HepG2 (cell line): ENCODE results near the gene ANKRD11. TPM values are rescaled to one million over a fixed set of nuclear protein-coding genes. Genes with fewer than 3 reads are reported as not detected.
A peak's percentile ranks its signal among the peaks of the same experiment; 100 is the strongest.
"Not testable (repeated sequence)": the region's sequence is repeated elsewhere in the genome, so short reads cannot be mapped to it uniquely, and the experiment has no call there.

Experiments
- ATAC-seq: fragments of 200-7000 bp; cut with Tn5 transposase; 3 replicates; pipeline ENCODE4 v1.9.1; 2020; ENCODE audit warnings: mild to moderate bottlenecking, moderate library complexity
- BruUV-seq: library from RNA; stranded (reverse); fragments of 400-500 nt; replicated peaks from 2 replicates; lab custom pipeline; 2021; lab: Mats Ljungman, UMichigan
- CTCF ChIA-PET: fragments of 300-600 bp; formaldehyde crosslinking; extraction: SDS; loops from one replicate; lab custom pipeline; 2021; ENCODE audit warnings: low total read pairs, inconsistent platforms, low intra/inter-chr PET ratio; lab: Yijun Ruan, JAX
- POLR2A ChIA-PET: fragments of 350-600 bp; sonication (Branson Sonifier 250); formaldehyde crosslinking; loops from one replicate; lab custom pipeline; 2020; ENCODE audit warnings: antibody characterized with exemption, inconsistent platforms; lab: Yijun Ruan, JAX
- DNase-seq: peaks from one replicate; pipeline ENCODE4 v3.0.0-alpha.2; 2015; ENCODE audit warnings: low spot score
- FAIRE-seq: peaks from 3 replicates; lab custom pipeline; 2011; peaks lifted over from hg19 to GRCh38; lab: Jason Lieb, UNC
- H2AFZ ChIP-seq: one replicate; pipeline ENCODE4 v1.6.1; 2011; ENCODE audit warnings: low read length, inconsistent platforms
- H3K27ac ChIP-seq: fragments of 300-600 bp; 3 replicates; pipeline ENCODE4 v1.8.0; 2011; ENCODE audit warnings: mixed run types, mild to moderate bottlenecking, mixed read lengths, low read length, inconsistent platforms; ENCODE audit not compliant: insufficient read depth; ENCODE audit errors: extremely low read length
- H3K27me3 ChIP-seq, 2 experiments: fragments of 200-600 bp in 1 of 2; 2 replicates in 1 of 2; 3 replicates in 1 of 2; pipeline versions ENCODE4 v1.6.0 to v1.8.0; 2011; ENCODE audit warnings: low read length in 2 of 2, mild to moderate bottlenecking in 2 of 2, moderate library complexity in 2 of 2, inconsistent platforms in 1 of 2; ENCODE audit not compliant: insufficient read depth in 2 of 2, control insufficient read depth in 1 of 2
- H3K36me3 ChIP-seq, 2 experiments: fragments of 200-600 bp in 1 of 2; replicated peaks in 1 of 2; 2 replicates in 1 of 2; 3 replicates in 1 of 2; pipeline versions ENCODE4 v1.5.1 to v1.8.0; 2011; ENCODE audit warnings: low read length in 2 of 2, inconsistent platforms in 1 of 2; ENCODE audit not compliant: insufficient read depth in 2 of 2, control insufficient read depth in 1 of 2
- H3K4me1 ChIP-seq: 2 replicates; pipeline ENCODE4 v1.5.1; 2012; ENCODE audit warnings: low read length, inconsistent platforms; ENCODE audit not compliant: insufficient read depth
- H3K4me2 ChIP-seq: 2 replicates; pipeline ENCODE4 v1.6.0; 2011; ENCODE audit warnings: low read depth, low read length, inconsistent platforms
- H3K4me3 ChIP-seq, 3 experiments: fragments of 200-600 bp in 1 of 3; sonication (generic), shearing (Covaris generic) in 1 of 3; replicated peaks in 1 of 3; 2 replicates each; pipeline ENCODE4 v1.5.1; 2011 to 2016; ENCODE audit warnings: low read length in 3 of 3, inconsistent platforms in 2 of 3, low read depth in 2 of 3, mild to moderate bottlenecking in 2 of 3, control low read depth in 1 of 3, mixed read lengths in 1 of 3; ENCODE audit not compliant: insufficient read depth in 1 of 3
- H3K79me2 ChIP-seq: one replicate; pipeline ENCODE4 v1.6.1; 2011; ENCODE audit warnings: low read length, inconsistent platforms; ENCODE audit not compliant: insufficient read depth
- H3K9ac ChIP-seq: 2 replicates; pipeline ENCODE4 v1.6.0; 2011; ENCODE audit warnings: mild to moderate bottlenecking, low read depth, low read length, inconsistent platforms; ENCODE audit not compliant: insufficient read depth
- H3K9me3 ChIP-seq: 2 replicates; pipeline ENCODE4 v1.5.1; 2012; ENCODE audit warnings: mild to moderate bottlenecking, low read length
- H4K20me1 ChIP-seq: 2 replicates; pipeline ENCODE4 v1.6.0; 2011; ENCODE audit warnings: inconsistent platforms, mild to moderate bottlenecking, low read length, moderate library complexity; ENCODE audit not compliant: insufficient read depth
- FOXA3 ChIP-seq: IDR thresholded peaks from 2 replicates; pipeline ENCODE4 v1.6.1; 2016; ENCODE audit warnings: missing genetic modification reagents, missing compliant biosample characterization
- HNRNPK ChIP-seq: fragments of 200-400 bp; formaldehyde crosslinking; IDR thresholded peaks from 2 replicates; pipeline ENCODE4 v1.6.1; 2018; ENCODE audit warnings: low read length, low read depth, moderate library complexity, mild to moderate bottlenecking; ENCODE audit not compliant: poor library complexity, severe bottlenecking
- PCBP1 ChIP-seq: fragments of 200-400 bp; formaldehyde crosslinking; IDR thresholded peaks from 2 replicates; pipeline ENCODE4 v1.6.1; 2017; ENCODE audit warnings: mild to moderate bottlenecking, low read depth, low read length, borderline replicate concordance
- PCBP2 ChIP-seq: fragments of 200-400 bp; formaldehyde crosslinking; optimal IDR thresholded peaks from 2 replicates; pipeline ENCODE3; 2018; ENCODE audit warnings: low read length, low read depth; ENCODE audit not compliant: poor library complexity, severe bottlenecking
- PHF21A ChIP-seq: sonication (generic); formaldehyde crosslinking; IDR thresholded peaks from 2 replicates; pipeline ENCODE4 v1.5.0; 2020; ENCODE audit warnings: mild to moderate bottlenecking, missing genetic modification reagents
- ZNF501 ChIP-seq: sonication (generic); formaldehyde crosslinking; IDR thresholded peaks from 2 replicates; pipeline ENCODE4 v1.5.1; 2020; ENCODE audit warnings: mild to moderate bottlenecking, moderate library complexity, missing genetic modification reagents
- WGBS: methylation state at CpG from one replicate; pipeline ENCODE4 v1.1.6; 2017; ENCODE audit warnings: low lambda C conversion rate; 5-methylcytosine and 5-hydroxymethylcytosine counted together
- in situ Hi-C: cut with HindIII; loops from 2 replicates; pipeline ENCODE4 v1.10.0; 2017; ENCODE audit warnings: low pct_unique_long_range_greater_than_20kb; ENCODE audit not compliant: extremely low pct_ligation_motif_present
- intact Hi-C: fragments of 100-400 bp; cut with micrococcal nuclease; formaldehyde crosslinking; loops from one replicate; pipeline ENCODE4 v1.10.0; 2022; ENCODE audit not compliant: unreplicated experiment
- polyA plus RNA-seq, 8 experiments: library from polyadenylated mRNA; depleted of rRNA in 3 of 8; stranded (reverse) in 7 of 8; unstranded in 1 of 8; fragments of >200 nt; fragmentation: Illumina TruSeq in 4 of 8; extraction: Trizol in 4 of 8; gene quantifications; 2 replicates each; pipeline versions ENCODE4 v1.2.1 to v1.2.3, GENCODE V29; 2011 to 2016; ENCODE audit warnings: low read depth in 4 of 8, missing spikeins in 1 of 8, mixed read lengths in 1 of 8; ENCODE audit not compliant: insufficient read depth in 1 of 8
- total RNA-seq, 5 experiments: library from RNA; depleted of rRNA; stranded (reverse); fragments of >200 nt; fragmentation: Illumina TruSeq; extraction: Trizol; gene quantifications; 2 replicates each; pipeline ENCODE4 v1.2.3, GENCODE V29; 2016; ENCODE audit warnings: low read depth in 1 of 5

The ANKRD11 gene
- total and polyA plus RNA-seq, 2 of the 13 experiments (the other 11 are each of a cell fraction or from before 2014, with no cell fraction given): 21.4 to 38.4 TPM

DNA sequence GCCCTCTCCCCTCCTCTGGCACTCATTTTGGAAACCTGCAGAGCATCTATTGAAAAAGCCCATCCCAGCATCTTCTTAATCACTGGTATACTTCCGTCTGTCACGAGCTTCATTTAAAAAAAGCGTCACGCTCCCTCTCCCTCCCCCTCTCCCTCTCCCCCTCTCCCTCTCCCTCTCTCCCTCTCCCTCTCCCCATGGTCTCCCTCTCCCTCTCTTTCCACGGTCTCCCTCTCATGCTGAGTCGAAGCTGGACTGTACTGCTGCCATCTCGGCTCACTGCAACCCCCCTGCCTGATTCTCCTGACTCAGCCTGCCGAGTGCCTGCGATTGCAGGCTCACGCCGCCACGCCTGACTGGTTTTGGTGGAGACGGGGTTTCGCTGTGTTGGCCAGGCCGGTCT lies 28.5 kb downstream of the ANKRD11 start:
- H3K9me3 ChIP-seq, CTCF ChIA-PET, H3K4me3 ChIP-seq, intact Hi-C loops, H3K27ac ChIP-seq, H3K9ac ChIP-seq, ATAC-seq, DNase-seq, H3K36me3 ChIP-seq, H2AFZ ChIP-seq, H3K27me3 ChIP-seq, FAIRE-seq: not testable (repeated sequence)
- peaks cover 81% of the 10 kb centered on the region for H3K4me1 ChIP-seq
- 92% methylated on average over 12 of the region's 15 CpGs for WGBS
- peaks cover 82% of the 10 kb centered on the region for H3K79me2 ChIP-seq
- POLR2A ChIA-PET: interaction anchor here (1.1 kb wide), 1 partner anchor 52 kb away, joined by 3 read pairs; no protein-coding TSS in a partner anchor
- TF ChIP-seq PCBP1 (peak; percentile 67; the same call in 1 of the 2 replicates), PCBP2 (peak; percentile 83), HNRNPK (peak; percentile 91)
- TF ChIP-seq, all 625 proteins: peak for 3; not testable (repeated sequence) for 622
- H3K4me2 ChIP-seq, BruUV-seq, in situ Hi-C loops: not testable (repeated sequence)
- H4K20me1 ChIP-seq: peaks cover 75% of the 10 kb centered on the region

DNA sequence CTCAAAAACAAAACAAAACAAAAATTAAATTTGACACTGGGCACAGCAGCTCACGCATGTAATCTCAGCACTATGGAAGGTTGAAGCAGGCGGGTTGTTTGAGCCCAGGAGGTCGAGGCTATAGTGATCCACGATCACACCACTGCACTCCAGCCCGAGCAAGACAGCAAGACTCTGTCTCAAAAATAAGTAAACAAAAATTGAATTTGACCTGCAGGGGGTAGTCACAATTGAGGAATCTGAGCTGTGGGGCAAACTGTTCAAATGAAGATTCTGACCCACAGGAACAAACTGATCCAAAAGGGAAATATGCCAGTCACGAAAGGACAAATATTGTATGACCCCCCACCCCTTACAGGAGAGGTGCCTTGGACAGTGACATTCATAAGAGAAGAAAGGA lies 29.8 kb downstream of the ANKRD11 start:
- 82% methylated on average over 6 of the region's 6 CpGs for WGBS
- Histone ChIP-seq H2AFZ (no peak overlapping the region), H4K20me1 (peaks cover 73% of the 10 kb centered on the region), H3K27ac (no peak overlapping the region), H3K79me2 (peaks cover 81% of the 10 kb centered on the region), H3K4me3 (no peak overlapping the region), H3K27me3 (no peaks in the 10 kb centered on the region), H3K9me3 (no peaks in the 10 kb centered on the region), H3K4me2 (no peak overlapping the region), H3K36me3 (peaks cover 6 to 9% of the 10 kb centered on the region in 2 experiments; a peak in 2 of 5 replicates), H3K9ac (no peak overlapping the region), H3K4me1 (peaks cover 81% of the 10 kb centered on the region)
- ChIA-PET CTCF (no interaction called here), POLR2A (no interaction called here)
- no peak for DNase-seq
- ATAC-seq: no peak
- 0 out of 2 replicates have a peak, but pooled peaks have one; percentile 30 for TF ChIP-seq ZNF501 (CRISPR knock-in tag)
- no peak for TF ChIP-seq FOXA3 (CRISPR knock-in tag)
- 0 out of 2 replicates have a peak, but pooled peaks have one; percentile 11 for TF ChIP-seq PHF21A (CRISPR knock-in tag)
- FAIRE-seq: no peak
- in situ Hi-C loops (no loop called here), intact Hi-C loops (no loop called here)
- BruUV-seq: no TSS peak
